RCC 7860 (cell line): ENCODE data around the gene ARRB1.

Experiments used
- DNase-seq: peaks from one replicate; pipeline ENCODE4 v3.0.0-alpha.2; 2015; ENCODE audit warnings: low spot score
- FAIRE-seq: peaks from 2 replicates; lab custom pipeline; 2012; peaks lifted over from hg19 to GRCh38; lab: Jason Lieb, UNC

ARRB1 gene

GRCh38 chr11:75239531-75240290 is 111.8 kb downstream of the ARRB1 start:
- DNase-seq = no peak
- FAIRE-seq = no peak

DNA sequence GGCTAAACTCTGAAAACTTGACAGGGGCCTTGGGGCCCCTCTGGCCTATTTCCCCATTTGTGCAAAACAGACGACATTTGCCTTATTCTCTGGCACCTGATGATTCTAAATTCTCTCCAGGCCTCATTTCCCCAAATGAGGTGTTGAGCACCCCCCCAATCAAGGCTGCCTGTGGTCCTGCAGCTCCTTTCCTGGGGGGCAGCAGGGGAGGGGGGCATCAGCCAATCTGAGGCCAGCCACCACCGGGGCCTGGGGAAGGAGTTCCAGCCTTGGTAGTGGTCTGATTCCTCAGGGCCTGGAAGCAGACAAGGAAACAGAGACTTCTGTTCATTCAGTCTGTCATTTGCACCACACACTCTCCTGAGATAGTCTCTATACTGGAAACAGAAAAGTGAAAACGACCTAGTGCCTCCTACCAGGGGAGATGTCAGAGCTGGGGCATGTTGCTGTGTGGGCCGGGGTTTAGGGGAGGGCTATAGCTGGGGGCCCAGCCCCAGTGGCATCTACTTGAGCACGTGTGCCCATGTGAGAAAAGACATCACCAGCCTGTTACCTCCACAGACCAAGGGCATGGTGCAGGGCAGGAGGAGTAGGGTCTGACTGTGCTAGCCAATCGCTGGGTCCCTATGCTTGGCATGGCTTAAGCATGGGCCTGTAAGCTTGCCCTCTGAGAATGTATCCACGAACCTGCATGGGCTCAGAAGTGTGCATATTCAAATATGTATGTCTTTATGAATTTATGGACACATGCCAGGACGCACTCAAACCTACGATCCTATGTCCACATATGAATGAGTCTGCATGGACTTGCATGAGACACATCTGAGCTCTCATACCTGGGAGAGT is 112.6 kb downstream of the ARRB1 start:
- FAIRE-seq (no peak), DNase-seq (no peak)

GRCh38 chr11:75237050-75237449 is 114.4 kb downstream of the ARRB1 start:
- DNase-seq (no peak), FAIRE-seq (no peak)

DNA sequence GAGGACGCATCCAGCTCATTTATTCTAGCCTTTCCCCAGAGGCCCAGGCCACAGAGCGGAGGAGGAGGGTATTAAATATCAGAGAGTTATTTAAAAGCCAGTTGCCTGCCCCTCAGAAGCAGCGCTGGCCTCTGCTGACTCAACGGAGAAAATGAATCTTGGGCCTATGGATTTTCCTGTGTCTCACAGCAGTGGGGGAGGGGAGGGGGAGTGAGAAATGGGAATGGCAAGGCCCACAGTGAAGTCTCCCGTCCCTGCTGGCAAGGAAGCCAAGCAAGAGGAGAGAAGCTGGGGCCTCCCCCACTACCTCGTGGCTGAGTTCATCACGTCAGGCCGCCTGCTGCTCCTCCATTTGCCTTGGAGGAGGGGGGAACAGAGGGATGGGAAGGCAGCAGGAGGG is 115.4 kb downstream of the ARRB1 start:
- FAIRE-seq (no peak), DNase-seq (no peak)

- FAIRE-seq = no peak
- peak; percentile 20 for DNase-seq
These were observed 117.7 kb downstream of the ARRB1 start for GRCh38 chr11:75233754-75234172.

GRCh38 chr11:75230621-75231020 is 120.8 kb downstream of the ARRB1 start:
- FAIRE-seq (no peak), DNase-seq (no peak)

GRCh38 chr11:75229466-75229865 is 122.0 kb downstream of the ARRB1 start:
- DNase-seq (no peak), FAIRE-seq (no peak)

- no peak for FAIRE-seq
- DNase-seq = no peak
These were observed 125.7 kb downstream of the ARRB1 start for GRCh38 chr11:75225794-75226193.

- DNase-seq (no peak), FAIRE-seq (no peak)
These were observed 127.4 kb downstream of the ARRB1 start for GRCh38 chr11:75223954-75224643.

- FAIRE-seq (no peak), DNase-seq (no peak)
These were observed 131.6 kb downstream of the ARRB1 start for GRCh38 chr11:75219869-75220268.

GRCh38 chr11:75214843-75215242 is 136.6 kb downstream of the ARRB1 start:
- DNase-seq = no peak
- no peak for FAIRE-seq

GRCh38 chr11:75214411-75214821 is 137.0 kb downstream of the ARRB1 start:
- DNase-seq (peak; percentile 50), FAIRE-seq (no peak)
